ENCODE measurements around the gene NCCRP1.
"Not testable (repeated sequence)": the region's sequence is repeated elsewhere in the genome, so short reads cannot be mapped to it uniquely, and the experiment has no call there.

NCCRP1 gene

DNA sequence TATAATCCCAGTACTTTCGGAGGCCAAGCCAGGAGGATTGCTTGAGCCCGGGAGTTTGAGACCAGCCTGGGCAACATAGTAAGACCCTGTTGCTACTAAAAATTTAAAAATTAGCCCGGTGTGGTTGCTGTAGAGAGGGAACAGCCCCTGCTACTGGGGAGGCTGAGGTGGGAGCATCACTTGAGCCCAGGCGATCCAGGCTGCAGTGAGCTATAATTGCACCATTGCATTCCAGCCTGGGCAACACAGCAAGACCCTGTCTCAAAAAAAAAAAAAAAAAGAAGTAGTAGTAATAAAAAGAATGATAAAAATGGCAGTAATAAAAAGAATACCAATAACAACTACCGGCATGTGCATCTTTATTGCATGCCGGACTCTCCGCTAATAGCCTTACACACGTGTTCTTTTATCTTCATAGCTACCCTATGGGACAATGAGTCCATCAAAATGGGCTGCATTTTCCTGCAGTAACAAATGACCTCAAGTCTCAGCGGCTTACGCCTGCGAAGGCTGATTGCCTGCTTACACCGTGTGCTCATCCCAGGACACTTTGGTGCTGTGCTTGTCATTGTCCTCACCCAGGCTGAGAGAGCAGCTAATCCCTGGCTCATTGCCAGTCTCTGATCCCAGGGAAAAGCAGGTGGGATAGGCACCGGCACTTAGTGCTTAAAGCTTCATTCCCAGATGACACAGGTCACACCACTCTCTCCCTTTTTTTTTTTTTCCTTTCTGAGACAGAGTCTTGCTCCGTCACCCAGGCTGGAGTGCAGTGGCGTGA, 21.7 kb downstream of the NCCRP1 start:
- no peak overlapping the region for H3K4me2 ChIP-seq (ENCODE audit: low read length)
- H3K36me3 ChIP-seq (ENCODE audit: insufficient read depth, low read length): no peaks in the 10 kb centered on the region
- H3K4me3 ChIP-seq (ENCODE audit: low read length): no peak overlapping the region
- H3K27me3 ChIP-seq (ENCODE audit: control insufficient read depth, insufficient read depth, low read length): peaks cover 16% of the 10 kb centered on the region
- no peak overlapping the region for H3K9ac ChIP-seq (ENCODE audit: low read depth, low read length)
- no peaks in the 10 kb centered on the region for H3K4me1 ChIP-seq (ENCODE audit: control insufficient read depth, insufficient read depth, low read length)
- H3K9me3 ChIP-seq (replicated peaks; ENCODE audit: low read length): no peaks in the 10 kb centered on the region

DNA sequence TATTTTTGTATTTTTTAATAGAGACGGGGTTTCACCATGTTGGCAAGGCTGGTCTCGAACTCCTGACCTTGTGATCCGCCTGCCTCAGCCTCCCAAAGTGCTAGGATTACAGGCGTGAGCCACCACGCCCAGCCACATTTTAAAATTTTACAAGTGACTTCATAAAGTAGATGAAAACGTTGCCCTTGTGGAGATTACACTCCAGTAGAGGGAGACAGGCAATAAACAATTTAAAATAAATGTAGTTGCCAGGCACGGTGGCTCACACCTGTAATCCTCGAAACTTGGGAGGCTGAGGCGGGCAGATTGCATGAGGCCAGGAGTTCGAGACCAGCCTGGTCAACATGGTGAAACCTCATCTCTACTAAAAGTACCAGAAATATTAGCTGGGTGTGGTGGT, 22.3 kb downstream of the NCCRP1 start:
- H3K36me3 ChIP-seq (ENCODE audit: insufficient read depth, low read length); H3K9me3 ChIP-seq (replicated peaks; ENCODE audit: low read length); H3K4me1 ChIP-seq (ENCODE audit: control insufficient read depth, insufficient read depth, low read length); H3K4me3 ChIP-seq (ENCODE audit: low read length); H3K4me2 ChIP-seq (ENCODE audit: low read length); H3K9ac ChIP-seq (ENCODE audit: low read depth, low read length): not testable (repeated sequence)
- peaks cover 16% of the 10 kb centered on the region for H3K27me3 ChIP-seq (ENCODE audit: control insufficient read depth, insufficient read depth, low read length)

DNA sequence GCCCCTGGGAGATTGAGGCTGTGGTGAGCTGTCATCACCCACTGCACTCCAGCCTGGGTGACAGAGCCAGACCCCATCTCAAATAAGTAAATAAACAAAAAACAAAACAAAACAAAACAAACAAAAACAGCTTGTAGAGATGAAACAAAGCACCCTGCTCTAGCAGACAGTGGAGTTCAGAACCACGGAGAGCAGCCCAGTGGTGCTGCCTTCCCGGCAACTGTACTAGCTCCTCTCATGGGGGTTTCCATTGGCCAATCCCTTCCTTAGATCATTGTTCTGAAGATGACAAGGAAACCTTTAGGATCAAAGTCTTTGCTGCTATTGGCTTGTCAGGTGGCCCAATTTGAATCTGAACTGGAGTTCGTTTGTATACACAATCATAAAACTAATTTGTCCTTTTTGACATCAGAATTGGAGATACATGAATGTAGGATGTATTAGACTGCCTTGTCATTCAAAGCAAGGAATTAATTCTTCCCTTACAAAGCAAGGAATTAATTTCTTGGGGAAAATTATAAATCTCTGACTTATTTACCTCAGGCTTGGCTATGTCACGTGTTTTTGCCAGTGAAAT, 27.0 kb downstream of the NCCRP1 start:
- Histone ChIP-seq H3K27me3 (ENCODE audit: control insufficient read depth, insufficient read depth, low read length) (peaks cover 10% of the 10 kb centered on the region), H3K4me3 (ENCODE audit: low read length) (no peak overlapping the region), H3K36me3 (ENCODE audit: insufficient read depth, low read length) (no peaks in the 10 kb centered on the region), H3K4me1 (ENCODE audit: control insufficient read depth, insufficient read depth, low read length) (no peaks in the 10 kb centered on the region), H3K9me3 (replicated peaks; ENCODE audit: low read length) (no peaks in the 10 kb centered on the region), H3K4me2 (ENCODE audit: low read length) (no peak overlapping the region), H3K9ac (ENCODE audit: low read depth, low read length) (no peak overlapping the region)

DNA sequence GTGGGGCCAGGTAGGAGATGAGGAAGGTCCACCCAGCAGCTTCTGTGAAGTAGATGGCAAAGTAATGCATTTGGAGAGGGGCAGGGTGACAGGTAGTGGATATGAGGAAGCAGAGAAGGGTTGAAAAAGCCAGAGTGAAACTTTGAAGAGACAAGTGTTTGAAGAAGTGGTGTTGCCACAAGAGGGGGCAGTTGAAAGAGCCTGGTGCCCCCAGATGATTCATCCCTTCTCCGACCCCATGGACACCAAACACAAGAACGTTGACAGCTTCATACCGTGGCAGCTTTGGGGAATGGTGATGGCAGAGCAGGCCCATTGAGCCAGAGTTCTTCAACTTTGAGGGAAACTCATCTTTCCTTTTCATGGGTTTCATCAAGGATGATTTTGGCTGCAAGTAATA, 28.1 kb downstream of the NCCRP1 start:
- no peak overlapping the region for H3K4me2 ChIP-seq (ENCODE audit: low read length)
- H3K4me3 ChIP-seq (ENCODE audit: low read length): no peak overlapping the region
- H3K27me3 ChIP-seq (ENCODE audit: control insufficient read depth, insufficient read depth, low read length): peaks cover 10% of the 10 kb centered on the region
- H3K4me1 ChIP-seq (ENCODE audit: control insufficient read depth, insufficient read depth, low read length): no peaks in the 10 kb centered on the region
- H3K36me3 ChIP-seq (ENCODE audit: insufficient read depth, low read length): no peaks in the 10 kb centered on the region
- H3K9me3 ChIP-seq (replicated peaks; ENCODE audit: low read length): no peaks in the 10 kb centered on the region
- H3K9ac ChIP-seq (ENCODE audit: low read depth, low read length): no peak overlapping the region

DNA sequence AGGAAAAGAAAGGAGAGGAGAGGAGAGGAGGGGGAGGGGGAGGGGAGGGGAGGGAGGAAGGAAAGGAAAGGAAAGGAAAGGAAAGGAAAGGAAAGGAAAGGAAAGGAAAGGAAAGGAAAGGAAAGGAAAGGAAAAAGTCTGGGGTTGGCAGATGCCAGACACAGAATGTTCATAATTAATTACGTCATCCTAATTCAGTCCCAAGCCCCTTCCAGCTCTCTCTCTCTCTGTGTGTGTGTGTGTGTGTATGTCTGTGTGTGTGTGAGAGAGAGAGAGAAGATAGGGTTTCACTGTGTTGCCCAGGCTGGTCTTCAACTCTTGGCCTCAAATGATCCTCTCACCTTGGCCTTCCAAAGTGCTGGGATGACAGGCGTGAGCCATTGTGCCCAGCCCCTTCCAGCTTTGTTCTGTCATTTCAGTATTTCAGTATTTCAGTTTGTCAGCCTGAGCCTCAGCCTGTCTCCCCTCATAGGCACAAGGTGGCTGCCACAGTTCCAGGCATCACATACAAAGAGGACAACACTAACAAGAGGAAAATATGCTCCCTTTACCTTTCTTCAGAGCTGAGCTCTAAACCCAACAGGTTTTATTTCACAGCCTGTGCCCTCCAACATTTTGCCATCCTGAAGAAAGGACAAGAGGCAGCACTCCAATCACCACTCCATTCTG, 33.5 kb downstream of the NCCRP1 start:
- no peaks in the 10 kb centered on the region for H3K36me3 ChIP-seq (ENCODE audit: insufficient read depth, low read length)
- no peaks in the 10 kb centered on the region for H3K4me1 ChIP-seq (ENCODE audit: control insufficient read depth, insufficient read depth, low read length)
- H3K9me3 ChIP-seq (replicated peaks; ENCODE audit: low read length): no peaks in the 10 kb centered on the region
- no peak overlapping the region for H3K4me2 ChIP-seq (ENCODE audit: low read length)
- no peak overlapping the region for H3K9ac ChIP-seq (ENCODE audit: low read depth, low read length)
- H3K4me3 ChIP-seq (ENCODE audit: low read length): no peak overlapping the region
- peaks cover 13% of the 10 kb centered on the region for H3K27me3 ChIP-seq (ENCODE audit: control insufficient read depth, insufficient read depth, low read length)

DNA sequence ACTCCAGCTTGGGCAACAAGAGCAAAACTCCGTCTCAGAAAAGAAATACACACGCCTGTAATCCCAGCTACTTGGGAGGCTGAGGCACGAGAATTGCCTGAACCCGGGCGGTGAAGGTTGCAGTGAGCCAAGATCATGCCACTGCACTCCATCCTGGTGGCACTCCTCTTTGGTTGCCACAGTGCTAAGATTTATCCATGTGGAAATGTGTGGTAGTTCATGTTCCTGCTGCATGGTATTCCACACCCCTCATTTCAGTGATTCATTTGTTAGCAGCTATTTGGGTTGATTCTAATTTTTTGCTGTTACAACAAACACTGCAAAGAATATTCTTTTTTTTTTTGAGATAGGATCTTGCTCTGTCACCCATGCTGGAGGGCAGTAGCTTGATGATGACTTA, 35.9 kb downstream of the NCCRP1 start:
- H3K27me3 ChIP-seq (ENCODE audit: control insufficient read depth, insufficient read depth, low read length): peaks cover 23% of the 10 kb centered on the region
- no peak overlapping the region for H3K4me2 ChIP-seq (ENCODE audit: low read length)
- H3K9me3 ChIP-seq (replicated peaks; ENCODE audit: low read length): no peaks in the 10 kb centered on the region
- no peaks in the 10 kb centered on the region for H3K36me3 ChIP-seq (ENCODE audit: insufficient read depth, low read length)
- H3K9ac ChIP-seq (ENCODE audit: low read depth, low read length): no peak overlapping the region
- H3K4me1 ChIP-seq (ENCODE audit: control insufficient read depth, insufficient read depth, low read length): no peaks in the 10 kb centered on the region
- no peak overlapping the region for H3K4me3 ChIP-seq (ENCODE audit: low read length)

DNA sequence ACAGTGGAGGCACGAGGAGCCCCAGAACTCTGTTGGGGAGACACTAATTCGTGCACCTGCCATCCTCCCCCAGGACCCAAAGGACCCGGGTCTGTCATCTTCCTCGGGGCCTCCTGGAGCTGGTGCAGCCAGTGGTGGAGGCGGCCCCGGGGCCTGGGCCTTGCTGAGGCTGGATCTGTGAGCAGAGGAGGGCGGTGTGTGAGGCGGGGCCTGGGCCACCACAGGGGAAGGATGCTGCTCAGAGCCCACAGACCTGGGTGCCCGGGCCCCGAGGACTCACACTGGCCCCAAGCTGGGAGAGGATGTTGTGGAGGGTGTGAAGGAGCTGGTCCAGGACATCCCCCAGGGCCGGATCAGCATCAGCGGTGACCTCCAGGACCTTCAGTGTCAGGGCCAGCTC, 39.8 kb downstream of the NCCRP1 start:
- no peaks in the 10 kb centered on the region for H3K4me1 ChIP-seq (ENCODE audit: control insufficient read depth, insufficient read depth, low read length)
- H3K9ac ChIP-seq (ENCODE audit: low read depth, low read length): no peak overlapping the region
- H3K27me3 ChIP-seq (ENCODE audit: control insufficient read depth, insufficient read depth, low read length): peaks cover 39% of the 10 kb centered on the region
- no peak overlapping the region for H3K4me2 ChIP-seq (ENCODE audit: low read length)
- no peaks in the 10 kb centered on the region for H3K36me3 ChIP-seq (ENCODE audit: insufficient read depth, low read length)
- H3K9me3 ChIP-seq (replicated peaks; ENCODE audit: low read length): no peaks in the 10 kb centered on the region
- H3K4me3 ChIP-seq (ENCODE audit: low read length): no peak overlapping the region

DNA sequence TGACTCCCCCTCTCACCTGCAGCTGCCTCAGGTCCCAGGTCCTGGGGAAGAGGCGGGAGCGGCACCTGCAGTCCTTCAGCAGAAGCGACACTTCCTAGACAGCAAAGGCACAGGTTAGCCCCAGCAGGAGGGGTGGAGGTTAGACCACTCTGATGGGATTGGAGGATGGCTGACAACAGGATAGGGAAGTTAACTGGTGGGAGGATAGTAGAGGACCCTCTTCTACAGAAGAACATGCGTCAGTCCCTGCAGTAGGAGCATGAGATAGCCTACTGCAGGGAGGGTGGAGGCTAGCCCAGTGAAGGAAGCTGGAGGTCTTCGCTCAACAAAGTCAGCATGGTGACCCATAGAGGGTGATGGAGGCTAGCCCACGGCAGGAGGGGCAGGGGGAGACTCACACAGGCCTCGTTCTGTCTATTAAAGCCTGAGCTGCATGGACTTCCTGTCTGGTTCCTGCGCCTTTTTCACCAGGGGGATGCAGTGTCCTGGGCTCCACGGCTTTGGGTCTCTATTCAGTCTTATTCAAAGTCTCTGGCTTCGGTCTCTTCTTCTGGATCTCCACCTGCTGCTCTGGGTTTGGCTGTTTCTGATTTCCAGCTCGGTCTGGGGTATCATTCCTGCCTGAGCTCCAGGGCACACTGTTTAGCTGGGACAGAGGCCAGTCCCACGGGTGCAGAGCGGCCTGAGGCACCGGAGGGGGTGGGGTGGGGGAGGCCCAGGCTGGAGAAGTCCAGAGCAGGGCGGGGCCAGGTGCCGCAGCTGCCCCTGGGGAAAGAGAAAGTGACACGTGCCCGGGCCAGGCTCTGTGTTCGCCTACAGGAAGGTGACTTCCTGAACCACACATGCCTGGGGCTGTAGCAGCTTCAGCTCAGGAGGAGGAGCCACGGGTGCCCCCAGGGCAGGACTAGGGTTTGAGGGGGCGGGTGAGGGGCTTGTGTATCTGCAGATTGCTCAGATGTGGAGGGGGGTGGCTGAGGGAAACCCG, 40.7 kb downstream of the NCCRP1 start:
- H3K9ac ChIP-seq (ENCODE audit: low read depth, low read length): no peak overlapping the region
- peaks cover 39% of the 10 kb centered on the region for H3K27me3 ChIP-seq (ENCODE audit: control insufficient read depth, insufficient read depth, low read length)
- H3K36me3 ChIP-seq (ENCODE audit: insufficient read depth, low read length): no peaks in the 10 kb centered on the region
- H3K9me3 ChIP-seq (replicated peaks; ENCODE audit: low read length): no peaks in the 10 kb centered on the region
- no peak overlapping the region for H3K4me3 ChIP-seq (ENCODE audit: low read length)
- no peak overlapping the region for H3K4me2 ChIP-seq (ENCODE audit: low read length)
- no peaks in the 10 kb centered on the region for H3K4me1 ChIP-seq (ENCODE audit: control insufficient read depth, insufficient read depth, low read length)

DNA sequence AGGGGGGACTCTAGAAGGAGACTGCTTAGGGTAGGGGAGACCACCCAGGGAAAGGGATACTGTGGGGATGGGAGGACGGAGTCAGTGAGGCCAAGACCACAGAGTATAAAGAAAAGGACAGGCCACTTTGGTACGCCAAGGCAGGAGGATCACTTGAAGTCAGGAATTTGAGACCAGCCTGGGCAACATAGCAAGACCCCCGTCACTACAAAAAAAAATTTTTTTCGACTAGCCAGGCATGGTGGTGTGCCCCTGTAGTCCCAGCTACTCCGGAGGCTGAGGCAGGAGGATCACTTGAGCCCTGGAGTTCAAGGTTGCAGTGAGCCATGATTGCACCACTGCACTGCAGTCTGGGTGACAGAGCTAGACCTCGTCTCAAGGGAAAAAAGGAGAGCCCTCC, 41.4 kb downstream of the NCCRP1 start:
- Histone ChIP-seq H3K27me3 (ENCODE audit: control insufficient read depth, insufficient read depth, low read length) (peaks cover 39% of the 10 kb centered on the region), H3K9me3 (replicated peaks; ENCODE audit: low read length) (no peaks in the 10 kb centered on the region), H3K9ac (ENCODE audit: low read depth, low read length) (no peak overlapping the region), H3K4me3 (ENCODE audit: low read length) (no peak overlapping the region), H3K4me2 (ENCODE audit: low read length) (no peak overlapping the region), H3K36me3 (ENCODE audit: insufficient read depth, low read length) (no peaks in the 10 kb centered on the region), H3K4me1 (ENCODE audit: control insufficient read depth, insufficient read depth, low read length) (no peaks in the 10 kb centered on the region)

DNA sequence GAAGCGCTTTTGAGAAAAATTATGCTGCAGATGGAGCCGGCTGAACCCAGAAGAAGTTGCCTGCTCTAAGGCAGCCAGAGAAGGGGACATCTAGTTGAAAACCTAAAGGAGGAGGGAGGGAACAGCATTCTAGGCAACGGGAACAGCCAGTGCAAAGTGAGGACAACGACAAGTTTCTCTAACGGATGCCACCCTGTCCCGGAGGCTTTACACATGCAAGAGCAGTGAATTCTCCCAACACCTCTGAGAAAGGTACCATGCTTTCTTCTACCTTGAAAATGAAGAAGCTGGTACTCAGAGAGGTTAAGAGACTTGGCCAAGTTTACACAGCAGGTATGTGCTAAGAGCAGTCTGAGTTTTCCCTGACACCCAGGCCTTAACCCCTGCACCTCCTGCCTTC, 42.2 kb downstream of the NCCRP1 start:
- no peak overlapping the region for H3K4me2 ChIP-seq (ENCODE audit: low read length)
- peaks cover 42% of the 10 kb centered on the region for H3K27me3 ChIP-seq (ENCODE audit: control insufficient read depth, insufficient read depth, low read length)

DNA sequence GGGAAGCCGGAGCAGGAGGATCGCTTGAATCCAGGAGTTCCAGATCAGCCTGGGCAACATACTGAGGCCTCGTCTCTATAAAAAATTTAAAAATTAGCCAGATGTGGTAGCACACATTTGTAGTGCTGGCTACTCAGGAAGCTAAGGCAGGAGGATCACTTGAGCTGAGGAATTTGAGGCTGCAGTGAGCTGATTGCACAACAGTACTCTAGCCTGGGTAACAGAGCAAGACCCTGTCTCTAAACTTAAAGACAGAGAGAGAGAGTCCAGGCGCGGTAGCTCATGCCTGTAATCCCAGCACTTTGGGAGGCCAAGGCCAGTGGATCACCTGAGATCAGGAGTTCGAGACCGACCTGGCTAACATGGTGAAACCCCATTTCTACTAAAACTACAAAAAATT, 43.7 kb downstream of the NCCRP1 start:
- Histone ChIP-seq H3K4me3 (ENCODE audit: low read length) (no peak overlapping the region), H3K4me2 (ENCODE audit: low read length) (no peak overlapping the region), H3K9me3 (replicated peaks; ENCODE audit: low read length) (no peaks in the 10 kb centered on the region), H3K36me3 (ENCODE audit: insufficient read depth, low read length) (no peaks in the 10 kb centered on the region), H3K4me1 (ENCODE audit: control insufficient read depth, insufficient read depth, low read length) (no peaks in the 10 kb centered on the region), H3K9ac (ENCODE audit: low read depth, low read length) (no peak overlapping the region), H3K27me3 (ENCODE audit: control insufficient read depth, insufficient read depth, low read length) (peaks cover 38% of the 10 kb centered on the region)

More for the DNA sequence above, 42.2 kb downstream of the NCCRP1 start:
- H3K9me3 ChIP-seq (replicated peaks; ENCODE audit: low read length): no peaks in the 10 kb centered on the region
- H3K4me1 ChIP-seq (ENCODE audit: control insufficient read depth, insufficient read depth, low read length): no peaks in the 10 kb centered on the region
- H3K4me3 ChIP-seq (ENCODE audit: low read length): no peak overlapping the region
- no peaks in the 10 kb centered on the region for H3K36me3 ChIP-seq (ENCODE audit: insufficient read depth, low read length)
- no peak overlapping the region for H3K9ac ChIP-seq (ENCODE audit: low read depth, low read length)
